ENCODE measurements around the gene FAM135A. TPM values are rescaled to one million over a fixed set of nuclear protein-coding genes. Genes with fewer than 3 reads are reported as not detected.

The FAM135A gene
- total and polyA plus RNA-seq, 4 experiments from 2014 or later = 1.4 to 14.5 (median 7.1) TPM

DNA sequence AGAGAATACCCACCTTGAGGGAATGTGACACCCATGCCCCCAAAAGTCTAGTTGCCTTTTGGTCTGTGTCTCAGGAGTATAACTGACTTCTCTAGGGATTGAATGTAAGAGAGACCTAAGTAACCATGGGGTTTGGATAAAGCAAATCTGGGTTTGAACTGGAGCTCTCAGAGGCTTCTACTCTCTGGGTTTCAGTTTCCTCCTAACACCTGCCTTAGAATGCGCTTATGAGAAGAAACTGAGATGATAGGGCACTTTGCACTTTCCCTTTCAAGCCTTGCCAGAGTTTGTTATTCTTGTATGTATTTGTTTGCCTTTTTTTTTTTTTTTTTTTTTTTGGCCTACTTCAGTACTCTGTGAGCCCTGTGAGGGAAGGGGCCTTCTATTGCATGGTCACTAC, 172.8 kb downstream of the FAM135A start:
- Mint-ChIP-seq H3K27ac (peak overlapping the region in 1 of 7 donors; percentile 25), H3K27me3 (no peaks in the 10 kb centered on the region), H3K36me3 (peaks cover 44 to 47% of the 10 kb centered on the region in 2 donors), H3K4me3 (no peak overlapping the region), H3K9me3 (no peaks in the 10 kb centered on the region), H3K4me1 (peaks cover 0 to 8% (median 2%) of the 10 kb centered on the region in 4 donors)
- Histone ChIP-seq H3K4me1 (ENCODE audit: insufficient read depth, low read length) (no peaks in the 10 kb centered on the region), H3K27me3 (ENCODE audit: insufficient read depth, low read length) (no peaks in the 10 kb centered on the region), H3K36me3 (ENCODE audit: insufficient read depth, low read length) (no peaks in the 10 kb centered on the region), H3K4me3 (ENCODE audit: low read length in 2 of 2) (no peak overlapping the region), H3K27ac (ENCODE audit: low read depth, low read length) (no peak overlapping the region), H3K9me3 (ENCODE audit: control insufficient read depth in 1 of 2, low read length in 2 of 2) (no peaks in the 10 kb centered on the region)
- CTCF ChIA-PET (ENCODE audit: partially characterized antibody) = no interaction called here
- POLR2A ChIA-PET (ENCODE audit: partially characterized antibody) = no interaction called here
- DNase-seq = no peak
- intact Hi-C loops (cut with micrococcal nuclease) = loop anchor here (10.0 kb wide), 1 partner anchor 501 kb away; no protein-coding TSS in a partner anchor

DNA sequence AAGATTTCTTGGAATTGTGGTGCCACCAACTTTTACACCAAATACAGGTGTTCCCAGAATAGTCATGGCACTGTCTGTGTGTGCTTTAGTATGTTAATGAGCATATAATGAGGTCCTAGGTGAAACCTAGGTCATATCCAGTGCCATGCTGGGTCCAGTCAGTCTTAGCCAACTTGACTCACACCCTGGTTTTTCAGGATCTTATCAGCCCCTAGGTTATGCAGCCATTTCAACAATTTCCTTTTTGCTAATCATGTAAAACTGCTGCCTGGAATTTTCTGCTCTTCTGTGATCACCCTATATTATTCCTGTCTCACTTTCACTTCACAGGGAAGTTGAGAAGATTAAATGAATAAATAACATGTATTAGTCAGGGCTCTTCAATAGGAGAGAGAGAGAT, 177.1 kb downstream of the FAM135A start:
- H3K4me1 ChIP-seq (ENCODE audit: insufficient read depth, low read length) = no peaks in the 10 kb centered on the region
- H3K36me3 Mint-ChIP-seq = peaks cover 18 to 20% of the 10 kb centered on the region in 2 donors
- H3K9me3 Mint-ChIP-seq = peaks cover 0 to 6% (median 2%) of the 10 kb centered on the region in 8 donors
- peak overlapping the region in 1 of 7 donors; percentile 63 for H3K27ac Mint-ChIP-seq
- H3K36me3 ChIP-seq (ENCODE audit: insufficient read depth, low read length) = no peaks in the 10 kb centered on the region
- no peak overlapping the region for H3K27ac ChIP-seq (ENCODE audit: low read depth, low read length)
- ChIA-PET CTCF (ENCODE audit: partially characterized antibody) (no interaction called here), POLR2A (ENCODE audit: partially characterized antibody) (no interaction called here)
- H3K27me3 ChIP-seq (ENCODE audit: insufficient read depth, low read length) = no peaks in the 10 kb centered on the region
- no peaks in the 10 kb centered on the region for H3K27me3 Mint-ChIP-seq
- H3K9me3 ChIP-seq (ENCODE audit: control insufficient read depth in 1 of 2, low read length in 2 of 2) = no peaks in the 10 kb centered on the region
- DNase-seq = no peak
- intact Hi-C loops (cut with micrococcal nuclease) = no loop called here
- H3K4me3 Mint-ChIP-seq = no peak overlapping the region
- H3K4me3 ChIP-seq (ENCODE audit: low read length in 2 of 2) = no peak overlapping the region
- H3K4me1 Mint-ChIP-seq = peaks cover 0 to 1% (median 0%) of the 10 kb centered on the region in 4 donors

DNA sequence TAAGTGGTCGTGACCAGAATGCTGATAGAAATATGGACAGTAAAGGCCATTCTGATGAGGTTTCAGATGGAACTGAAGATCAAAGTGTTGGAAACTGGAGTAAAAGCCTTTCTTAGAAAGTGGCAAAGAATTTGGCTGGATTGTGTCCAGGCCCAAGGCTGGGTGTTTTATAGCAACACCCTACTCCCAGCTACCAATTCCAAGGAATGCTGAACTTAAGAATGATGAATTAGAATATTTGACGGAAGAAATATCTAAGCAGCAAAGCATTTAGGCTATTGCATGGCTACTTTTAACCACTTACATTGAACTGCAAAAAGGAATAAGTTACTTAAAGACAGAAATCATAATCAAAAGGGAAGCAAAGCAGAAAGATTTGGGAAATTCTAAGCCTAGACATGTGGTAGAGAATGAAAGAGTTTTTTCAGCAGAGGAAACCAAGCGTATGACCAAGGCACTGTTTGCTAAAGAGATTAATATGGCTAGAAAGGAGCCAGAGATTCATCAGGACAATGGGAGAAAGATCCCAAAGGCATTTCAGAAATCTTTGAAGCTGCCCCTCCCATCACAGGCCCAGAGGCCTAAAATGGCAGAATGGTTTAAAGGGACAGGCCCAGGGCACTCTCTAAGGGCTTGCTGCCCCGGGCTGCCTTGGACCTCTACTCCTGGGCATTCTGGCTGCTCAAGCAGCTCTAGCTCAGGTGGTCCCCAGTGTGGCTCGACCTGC, 179.2 kb downstream of the FAM135A start:
- intact Hi-C loops (cut with micrococcal nuclease) = no loop called here
- H3K27me3 Mint-ChIP-seq = no peaks in the 10 kb centered on the region
- no peak overlapping the region for H3K4me3 Mint-ChIP-seq
- DNase-seq = no peak
- Histone ChIP-seq H3K9me3 (ENCODE audit: control insufficient read depth in 1 of 2, low read length in 2 of 2) (no peaks in the 10 kb centered on the region), H3K27me3 (ENCODE audit: insufficient read depth, low read length) (no peaks in the 10 kb centered on the region), H3K27ac (ENCODE audit: low read depth, low read length) (no peak overlapping the region), H3K4me1 (ENCODE audit: insufficient read depth, low read length) (no peaks in the 10 kb centered on the region), H3K36me3 (ENCODE audit: insufficient read depth, low read length) (no peaks in the 10 kb centered on the region), H3K4me3 (ENCODE audit: low read length in 2 of 2) (no peak overlapping the region)
- H3K4me1 Mint-ChIP-seq = peaks cover 0 to 1% (median 0%) of the 10 kb centered on the region in 4 donors
- ChIA-PET CTCF (ENCODE audit: partially characterized antibody) (no interaction called here), POLR2A (ENCODE audit: partially characterized antibody) (no interaction called here)
- H3K27ac Mint-ChIP-seq = no peak overlapping the region
- peaks cover 10 to 13% of the 10 kb centered on the region in 2 donors for H3K36me3 Mint-ChIP-seq
- peaks cover 0 to 6% (median 2%) of the 10 kb centered on the region in 8 donors for H3K9me3 Mint-ChIP-seq

DNA sequence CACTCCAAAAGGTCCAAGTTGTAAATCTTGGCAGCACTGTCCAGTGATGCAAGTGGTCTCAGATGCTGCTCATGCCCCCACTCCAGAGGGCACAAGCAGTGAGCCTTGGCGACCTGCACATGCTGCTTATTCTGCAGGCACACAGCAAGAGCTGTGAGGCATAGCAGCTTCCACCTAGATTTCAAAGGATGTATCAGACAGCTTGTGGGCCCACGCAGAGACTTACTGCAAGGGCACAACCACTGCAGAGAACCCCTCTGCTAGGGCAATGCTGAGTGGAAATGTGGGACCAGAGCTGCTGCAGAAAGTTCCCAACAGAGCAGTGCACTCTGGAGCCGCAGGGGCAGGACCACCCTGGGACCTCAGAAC, 179.8 kb downstream of the FAM135A start:
- Histone ChIP-seq H3K27me3 (ENCODE audit: insufficient read depth, low read length) (no peaks in the 10 kb centered on the region), H3K4me1 (ENCODE audit: insufficient read depth, low read length) (no peaks in the 10 kb centered on the region), H3K36me3 (ENCODE audit: insufficient read depth, low read length) (no peaks in the 10 kb centered on the region), H3K27ac (ENCODE audit: low read depth, low read length) (no peak overlapping the region), H3K4me3 (ENCODE audit: low read length in 2 of 2) (no peak overlapping the region), H3K9me3 (ENCODE audit: control insufficient read depth in 1 of 2, low read length in 2 of 2) (no peaks in the 10 kb centered on the region)
- Mint-ChIP-seq H3K27ac (no peak overlapping the region), H3K27me3 (no peaks in the 10 kb centered on the region), H3K9me3 (peaks cover 0 to 6% (median 2%) of the 10 kb centered on the region in 8 donors), H3K36me3 (peaks cover 9 to 13% of the 10 kb centered on the region in 2 donors), H3K4me1 (peaks cover 0 to 1% (median 0%) of the 10 kb centered on the region in 4 donors), H3K4me3 (no peak overlapping the region)
- POLR2A ChIA-PET (ENCODE audit: partially characterized antibody) = no interaction called here
- no peak for DNase-seq
- intact Hi-C loops (cut with micrococcal nuclease) = no loop called here
- CTCF ChIA-PET (ENCODE audit: partially characterized antibody) = no interaction called here

DNA sequence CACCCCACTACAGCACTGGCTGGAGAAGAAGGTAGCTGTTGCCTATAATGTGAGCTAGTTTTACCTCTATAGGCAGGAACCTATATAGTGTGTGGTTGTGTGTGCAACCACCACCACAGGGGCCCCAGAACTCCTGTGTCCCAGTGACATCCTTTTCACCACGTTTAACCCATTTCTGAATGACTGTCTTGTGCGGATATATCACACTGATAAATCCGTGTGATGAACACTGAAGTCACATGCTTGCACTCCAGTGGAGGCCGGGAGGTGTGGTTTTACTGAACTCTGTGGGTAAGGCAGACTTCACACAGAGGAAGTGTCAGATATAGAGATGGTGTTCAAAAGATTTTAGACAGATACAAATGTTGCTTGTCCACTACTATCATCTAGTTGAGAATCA, 185.9 kb downstream of the FAM135A start:
- Mint-ChIP-seq H3K27ac (peak overlapping the region in 1 of 7 donors; percentile 18), H3K4me3 (peak overlapping the region in 2 of 8 donors; percentile 11 to 32), H3K9me3 (peaks cover 0 to 7% (median 3%) of the 10 kb centered on the region in 8 donors), H3K27me3 (no peaks in the 10 kb centered on the region), H3K4me1 (peaks cover 4 to 6% (median 6%) of the 10 kb centered on the region in 4 donors), H3K36me3 (peaks cover 4 to 5% of the 10 kb centered on the region in 2 donors)
- peaks cover 10% of the 10 kb centered on the region for H3K4me1 ChIP-seq (ENCODE audit: insufficient read depth, low read length)
- H3K27ac ChIP-seq (ENCODE audit: low read depth, low read length) = no peak overlapping the region
- intact Hi-C loops (cut with micrococcal nuclease) = no loop called here
- no peak overlapping the region for H3K4me3 ChIP-seq (ENCODE audit: low read length in 2 of 2)
- H3K27me3 ChIP-seq (ENCODE audit: insufficient read depth, low read length) = no peaks in the 10 kb centered on the region
- DNase-seq = peak in 4 of 5 donors; percentile 0 to 32 (median 6)
- ChIA-PET POLR2A (ENCODE audit: partially characterized antibody) (no interaction called here), CTCF (ENCODE audit: partially characterized antibody) (interaction anchor here (0.7 kb wide), 1 partner anchor 30 kb away, joined by 3 read pairs; no protein-coding TSS in a partner anchor)
- H3K36me3 ChIP-seq (ENCODE audit: insufficient read depth, low read length) = no peaks in the 10 kb centered on the region
- no peaks in the 10 kb centered on the region for H3K9me3 ChIP-seq (ENCODE audit: control insufficient read depth in 1 of 2, low read length in 2 of 2)

DNA sequence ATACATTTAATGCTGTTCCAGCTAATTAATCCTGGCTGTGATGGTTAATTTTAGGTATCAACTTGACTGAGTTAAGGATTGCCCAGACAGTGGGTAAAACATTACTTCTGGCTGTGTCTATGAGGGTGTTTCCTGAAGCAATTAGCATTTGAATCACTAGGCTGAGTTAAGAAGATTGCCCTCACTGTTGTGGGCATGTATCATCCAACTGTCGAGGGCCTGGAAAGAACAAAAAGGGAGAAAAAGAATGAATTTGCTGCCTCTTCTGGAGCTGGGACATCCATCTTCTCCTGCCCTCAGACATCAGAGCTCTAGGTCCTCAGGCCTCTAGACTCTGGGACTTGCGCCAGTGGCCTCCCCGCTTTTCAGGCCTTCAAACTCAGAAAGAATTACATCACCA, 187.7 kb downstream of the FAM135A start:
- Histone ChIP-seq H3K4me1 (ENCODE audit: insufficient read depth, low read length) (peaks cover 10% of the 10 kb centered on the region), H3K27me3 (ENCODE audit: insufficient read depth, low read length) (no peaks in the 10 kb centered on the region), H3K27ac (ENCODE audit: low read depth, low read length) (no peak overlapping the region), H3K36me3 (ENCODE audit: insufficient read depth, low read length) (no peaks in the 10 kb centered on the region), H3K4me3 (ENCODE audit: low read length in 2 of 2) (no peak overlapping the region), H3K9me3 (ENCODE audit: control insufficient read depth in 1 of 2, low read length in 2 of 2) (no peaks in the 10 kb centered on the region)
- peaks cover 4 to 7% (median 6%) of the 10 kb centered on the region in 4 donors for H3K4me1 Mint-ChIP-seq
- peaks cover 3 to 9% of the 10 kb centered on the region in 2 donors for H3K36me3 Mint-ChIP-seq
- H3K27me3 Mint-ChIP-seq = no peaks in the 10 kb centered on the region
- DNase-seq = no peak
- no peak overlapping the region for H3K4me3 Mint-ChIP-seq
- intact Hi-C loops (cut with micrococcal nuclease) = no loop called here
- H3K27ac Mint-ChIP-seq = no peak overlapping the region
- CTCF ChIA-PET (ENCODE audit: partially characterized antibody) = no interaction called here
- H3K9me3 Mint-ChIP-seq = peaks cover 0 to 18% (median 10%) of the 10 kb centered on the region in 8 donors
- POLR2A ChIA-PET (ENCODE audit: partially characterized antibody) = no interaction called here

DNA sequence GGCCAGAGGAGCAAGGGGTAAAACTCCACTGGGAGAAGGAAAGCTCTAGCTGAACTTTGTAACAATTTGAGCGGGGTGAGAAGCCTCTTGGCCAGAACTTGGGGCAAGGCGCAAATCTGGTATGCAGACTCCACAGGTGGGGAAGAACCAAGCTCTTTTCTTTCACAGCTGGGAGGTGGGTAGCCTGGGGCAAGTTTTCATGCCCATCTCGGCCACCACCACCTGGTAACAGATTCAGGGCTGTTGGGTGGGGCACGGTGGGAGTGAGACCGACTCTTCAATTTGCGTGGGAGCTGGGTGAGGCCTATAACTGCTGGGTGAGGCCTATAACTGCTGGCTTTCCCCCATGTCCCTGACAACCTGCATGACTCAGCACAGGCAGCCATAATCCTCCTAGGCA, 190.9 kb downstream of the FAM135A start:
- Mint-ChIP-seq H3K36me3 (peaks cover 3 to 9% of the 10 kb centered on the region in 2 donors), H3K4me3 (peak overlapping the region in 1 of 8 donors; percentile 13), H3K9me3 (peaks cover 0 to 27% (median 12%) of the 10 kb centered on the region in 8 donors), H3K27me3 (no peaks in the 10 kb centered on the region), H3K27ac (no peak overlapping the region), H3K4me1 (peaks cover 6 to 11% (median 10%) of the 10 kb centered on the region in 4 donors)
- Histone ChIP-seq H3K27me3 (ENCODE audit: insufficient read depth, low read length) (no peaks in the 10 kb centered on the region), H3K27ac (ENCODE audit: low read depth, low read length) (no peak overlapping the region), H3K9me3 (ENCODE audit: control insufficient read depth in 1 of 2, low read length in 2 of 2) (no peaks in the 10 kb centered on the region), H3K4me3 (ENCODE audit: low read length in 2 of 2) (no peak overlapping the region), H3K4me1 (ENCODE audit: insufficient read depth, low read length) (peaks cover 5% of the 10 kb centered on the region), H3K36me3 (ENCODE audit: insufficient read depth, low read length) (no peaks in the 10 kb centered on the region)
- ChIA-PET POLR2A (ENCODE audit: partially characterized antibody) (no interaction called here), CTCF (ENCODE audit: partially characterized antibody) (interaction anchor here (1.1 kb wide), 1 partner anchor 83 kb away, joined by 3 read pairs; no protein-coding TSS in a partner anchor)
- no peak for DNase-seq
- intact Hi-C loops (cut with micrococcal nuclease) = no loop called here
